Mucosa of rectum (tissue), 2 donors: Measurements from ENCODE around the gene TELO2.
A peak's percentile ranks its signal among the peaks of the same experiment; 100 is the strongest.

ENCODE experiments used
- H3K27ac ChIP-seq, 2 donors: one replicate each; pipeline ENCODE4 v1.7.0; 2013; ENCODE audit warnings: inconsistent platforms in 2 of 2, low read depth in 2 of 2, low read length in 2 of 2
- H3K27me3 ChIP-seq, 2 donors: one replicate each; pipeline ENCODE4 v1.7.0; 2013; ENCODE audit warnings: low read length in 2 of 2; ENCODE audit not compliant: control insufficient read depth in 2 of 2, insufficient read depth in 2 of 2
- H3K36me3 ChIP-seq, 2 donors: one replicate each; pipeline ENCODE4 v1.7.0; 2013; ENCODE audit warnings: low read length in 2 of 2; ENCODE audit not compliant: control insufficient read depth in 2 of 2, insufficient read depth in 2 of 2
- H3K4me1 ChIP-seq, 2 donors: one replicate each; pipeline ENCODE4 v1.7.0; 2013; ENCODE audit warnings: low read length in 2 of 2, mild to moderate bottlenecking in 1 of 2; ENCODE audit not compliant: control insufficient read depth in 2 of 2, insufficient read depth in 2 of 2
- H3K4me3 ChIP-seq, 2 donors: one replicate each; pipeline ENCODE4 v1.7.0; 2013; ENCODE audit warnings: low read length in 2 of 2
- H3K9ac ChIP-seq, 2 donors: one replicate each; pipeline ENCODE4 v1.7.0; 2013; ENCODE audit warnings: low read length in 2 of 2, low read depth in 1 of 2, mild to moderate bottlenecking in 1 of 2
- H3K9me3 ChIP-seq, 2 donors: one replicate each; pipeline ENCODE4 v1.7.0; 2013; ENCODE audit warnings: low read length in 2 of 2; ENCODE audit not compliant: control insufficient read depth in 2 of 2
- donor health status: healthy.
- donor health status: Normal muscosa, but diverticular disease.

Gene TELO2

GRCh38 chr16:1528921-1529537 is 35.9 kb downstream of the TELO2 start:
- H3K9me3 ChIP-seq: no peaks in the 10 kb centered on the region
- peaks cover 11 to 12% of the 10 kb centered on the region in 2 donors for H3K4me1 ChIP-seq
- no peaks in the 10 kb centered on the region for H3K27me3 ChIP-seq
- no peak overlapping the region for H3K27ac ChIP-seq
- no peak overlapping the region for H3K4me3 ChIP-seq
- no peak overlapping the region for H3K9ac ChIP-seq
- no peaks in the 10 kb centered on the region for H3K36me3 ChIP-seq

DNA sequence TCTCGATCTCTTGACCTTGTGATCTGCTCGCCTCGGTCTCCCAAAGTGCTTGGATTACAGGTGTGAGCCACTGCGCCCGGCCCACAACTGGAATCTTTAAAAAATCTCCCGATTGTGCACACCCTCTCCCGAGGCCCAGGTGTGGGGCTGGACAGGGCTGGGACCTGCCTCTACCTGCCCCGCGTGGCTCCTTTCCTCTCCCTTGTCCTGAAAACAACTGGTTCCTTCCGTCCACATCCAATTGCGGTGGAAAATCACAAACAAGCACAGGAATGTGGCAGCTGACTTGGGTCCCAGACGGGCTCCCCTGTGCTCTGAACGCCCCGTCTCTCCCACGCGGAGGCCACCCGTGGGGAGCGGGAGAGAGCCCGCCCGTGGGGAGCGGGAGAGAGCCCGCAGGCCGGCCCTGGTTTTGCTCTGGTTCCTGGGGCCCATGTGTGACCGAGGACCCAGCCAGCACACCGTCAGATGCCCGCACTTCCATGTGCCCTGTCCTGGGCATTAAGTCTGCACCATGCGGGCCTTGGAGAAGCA is 37.3 kb downstream of the TELO2 start:
- no peaks in the 10 kb centered on the region for H3K27me3 ChIP-seq
- no peaks in the 10 kb centered on the region for H3K36me3 ChIP-seq
- peaks cover 11 to 12% of the 10 kb centered on the region in 2 donors for H3K4me1 ChIP-seq
- H3K9me3 ChIP-seq: no peaks in the 10 kb centered on the region
- H3K9ac ChIP-seq: peak overlapping the region in 1 of 2 donors; percentile 32
- peak overlapping the region; percentile 58 to 86 for H3K27ac ChIP-seq
- no peak overlapping the region for H3K4me3 ChIP-seq

DNA sequence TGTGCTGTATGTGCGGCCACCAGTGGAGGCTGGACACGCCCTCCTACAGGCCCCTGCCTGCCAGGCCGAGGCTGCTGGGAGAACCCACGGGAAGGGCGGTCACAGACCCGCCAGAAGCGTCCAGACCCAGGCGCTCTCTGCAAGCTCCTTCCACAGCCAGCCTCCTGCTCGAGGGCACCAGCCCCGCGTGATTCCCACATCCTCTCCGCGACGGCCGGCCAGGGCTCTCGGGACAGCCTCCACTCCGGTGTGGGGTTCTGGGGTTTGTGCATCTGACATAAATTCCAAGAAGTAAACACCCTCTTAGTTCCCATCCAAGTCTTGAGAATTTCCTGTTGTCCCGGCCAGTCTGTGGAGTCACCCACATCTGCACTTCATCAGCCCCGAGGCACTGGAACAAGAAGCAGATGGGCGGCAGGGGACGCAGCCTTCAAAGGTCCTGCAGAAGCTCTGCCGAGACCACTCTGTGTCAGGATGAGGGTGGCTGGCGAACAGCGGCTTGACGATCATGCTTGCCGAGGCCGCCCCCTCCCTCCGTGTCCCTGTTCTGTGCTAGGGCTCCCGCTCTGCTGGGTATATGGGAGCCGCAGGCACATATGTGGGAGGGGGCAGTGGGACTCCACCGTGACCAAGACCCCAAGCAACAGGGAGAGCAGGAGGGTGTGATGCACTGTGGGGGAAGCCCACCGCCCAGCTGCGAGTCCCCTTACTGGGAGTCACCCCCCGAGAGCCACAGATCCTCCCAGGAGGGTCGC is 37.9 kb downstream of the TELO2 start:
- Histone ChIP-seq H3K9ac (peak overlapping the region in 1 of 2 donors; percentile 36), H3K9me3 (no peaks in the 10 kb centered on the region), H3K4me3 (no peak overlapping the region), H3K27ac (peak overlapping the region; percentile 84 to 86), H3K36me3 (no peaks in the 10 kb centered on the region), H3K4me1 (peaks cover 12 to 13% of the 10 kb centered on the region in 2 donors), H3K27me3 (no peaks in the 10 kb centered on the region)

DNA sequence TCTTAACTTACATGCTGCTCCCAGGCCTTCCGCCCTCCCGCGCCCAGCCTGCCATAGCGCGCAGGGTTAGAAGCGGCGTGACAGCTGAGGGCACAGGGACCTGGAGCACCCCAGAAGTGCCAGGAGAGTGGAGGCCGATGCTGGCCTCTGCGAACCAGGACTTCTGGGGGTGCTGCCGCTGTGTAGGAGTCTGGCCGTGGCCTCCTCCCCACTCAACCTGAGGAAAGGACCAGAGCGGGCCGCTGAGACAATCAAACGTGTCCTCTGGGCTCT is 38.4 kb downstream of the TELO2 start:
- Histone ChIP-seq H3K9me3 (no peaks in the 10 kb centered on the region), H3K9ac (peak overlapping the region in 1 of 2 donors; percentile 36), H3K27me3 (no peaks in the 10 kb centered on the region), H3K4me1 (peaks cover 12 to 14% of the 10 kb centered on the region in 2 donors), H3K4me3 (no peak overlapping the region), H3K27ac (peak overlapping the region; percentile 84 to 86), H3K36me3 (peaks cover 0 to 2% of the 10 kb centered on the region in 2 donors)

- no peaks in the 10 kb centered on the region for H3K27me3 ChIP-seq
- peak overlapping the region in 1 of 2 donors; percentile 70 for H3K9ac ChIP-seq
- H3K36me3 ChIP-seq: peaks cover 0 to 9% of the 10 kb centered on the region in 2 donors
- H3K9me3 ChIP-seq: no peaks in the 10 kb centered on the region
- peak overlapping the region; percentile 7 to 18 for H3K4me3 ChIP-seq
- peak overlapping the region; percentile 84 to 86 for H3K27ac ChIP-seq
- H3K4me1 ChIP-seq: peaks cover 12 to 16% of the 10 kb centered on the region in 2 donors
Measured at GRCh38 chr16:1532081-1532760, 39.1 kb downstream of the TELO2 start.

- H3K27ac ChIP-seq: peak overlapping the region; percentile 84 to 86
- H3K9me3 ChIP-seq: no peaks in the 10 kb centered on the region
- peak overlapping the region; percentile 7 to 18 for H3K4me3 ChIP-seq
- peak overlapping the region in 1 of 2 donors; percentile 70 for H3K9ac ChIP-seq
- H3K36me3 ChIP-seq: peaks cover 3 to 9% of the 10 kb centered on the region in 2 donors
- peaks cover 12 to 16% of the 10 kb centered on the region in 2 donors for H3K4me1 ChIP-seq
- no peaks in the 10 kb centered on the region for H3K27me3 ChIP-seq
Measured at GRCh38 chr16:1532771-1533170, 39.6 kb downstream of the TELO2 start.

DNA sequence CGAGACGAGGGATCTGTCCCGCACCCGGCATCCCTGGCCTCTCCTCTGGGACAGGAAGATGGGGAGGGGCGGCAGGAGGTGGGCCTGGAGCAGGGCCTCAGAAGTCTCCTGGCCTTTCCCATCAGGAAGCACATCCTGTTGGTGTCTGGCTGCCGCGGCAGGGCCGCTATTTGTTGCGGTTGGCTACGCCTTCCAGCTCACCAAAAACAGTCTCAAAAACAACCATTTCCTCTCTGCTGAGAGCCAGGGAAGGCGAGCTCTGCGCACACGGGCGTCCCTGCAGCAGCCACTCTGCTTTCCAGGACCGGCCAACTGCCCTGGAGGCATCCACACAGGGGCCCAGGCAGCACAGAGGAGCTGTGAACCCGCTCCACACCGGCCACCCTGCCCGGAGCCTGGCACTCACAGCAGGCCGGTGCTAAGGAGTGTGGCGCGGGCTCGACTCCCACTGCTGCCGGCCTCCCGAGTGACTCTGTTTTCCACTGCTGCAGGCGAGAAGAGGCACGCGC is 40.3 kb downstream of the TELO2 start, which contains the start of gene TMEM204:
Gene TMEM204, plus strand, starts transcription at position 224 of the 509 bp plus-strand sequence. CDS start 610 bp downstream, outside the sequence.
- H3K9ac ChIP-seq: peak within 1 kb of the TSS; percentile 41 to 70
- no peaks in the 10 kb centered on the region for H3K27me3 ChIP-seq
- peak within 1 kb of the TSS; percentile 62 to 64 for H3K4me3 ChIP-seq
- no peaks in the 10 kb centered on the region for H3K9me3 ChIP-seq
- H3K4me1 ChIP-seq: peaks cover 12 to 18% of the 10 kb centered on the region in 2 donors
- peaks cover 4 to 12% of the 10 kb centered on the region in 2 donors for H3K36me3 ChIP-seq
- H3K27ac ChIP-seq: peak within 1 kb of the TSS; percentile 84 to 86

DNA sequence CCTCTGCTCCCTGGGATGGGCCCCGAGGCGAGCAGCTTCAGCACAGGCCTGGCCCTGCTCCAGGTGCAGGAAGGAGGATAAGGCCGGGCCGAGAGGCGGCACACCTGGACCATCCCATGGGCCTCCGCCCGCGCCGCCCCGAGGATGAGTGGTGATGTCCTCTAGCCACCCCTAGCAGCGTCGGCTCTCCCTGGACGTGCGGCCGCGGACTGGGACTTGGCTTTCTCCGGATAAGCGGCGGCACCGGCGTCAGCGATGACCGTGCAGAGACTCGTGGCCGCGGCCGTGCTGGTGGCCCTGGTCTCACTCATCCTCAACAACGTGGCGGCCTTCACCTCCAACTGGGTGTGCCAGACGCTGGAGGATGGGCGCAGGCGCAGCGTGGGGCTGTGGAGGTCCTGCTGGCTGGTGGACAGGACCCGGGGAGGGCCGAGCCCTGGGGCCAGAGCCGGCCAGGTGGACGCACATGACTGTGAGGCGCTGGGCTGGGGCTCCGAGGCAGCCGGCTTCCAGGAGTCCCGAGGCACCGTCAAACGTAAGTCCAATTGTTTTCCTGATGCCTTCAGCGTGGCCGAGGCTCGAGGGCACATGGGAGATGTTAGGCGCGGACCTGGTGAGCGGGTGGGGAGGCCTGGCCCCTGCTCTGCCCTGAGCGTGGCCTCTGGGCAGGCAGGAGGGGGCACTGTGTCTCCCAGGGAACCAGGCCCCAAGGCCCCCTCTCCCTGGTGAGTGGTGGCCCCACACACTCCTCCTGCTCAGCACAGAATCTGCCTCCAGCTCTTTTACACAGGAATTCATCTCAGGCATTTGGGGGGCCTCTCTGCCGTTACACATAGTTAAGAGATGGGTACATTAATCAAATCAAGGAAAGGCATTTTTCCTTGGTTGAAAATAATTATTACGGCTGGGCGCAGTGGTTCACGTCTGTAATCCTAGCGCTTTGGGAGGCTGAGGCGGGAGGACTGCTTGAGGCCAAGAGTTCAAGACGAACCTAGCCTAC is 41.2 kb downstream of the TELO2 start:
- Histone ChIP-seq H3K27me3 (no peaks in the 10 kb centered on the region), H3K36me3 (peaks cover 6 to 16% of the 10 kb centered on the region in 2 donors), H3K4me3 (peak overlapping the region; percentile 62 to 64), H3K9ac (peak overlapping the region; percentile 41 to 70), H3K27ac (peak overlapping the region; percentile 84 to 86), H3K4me1 (peaks cover 12 to 18% of the 10 kb centered on the region in 2 donors), H3K9me3 (no peaks in the 10 kb centered on the region)
